Measurements from ENCODE around the gene KIAA1217.

KIAA1217 gene

GRCh38 chr10:24375510-24375909 is 166.6 kb downstream of the KIAA1217 start:
- Histone ChIP-seq H3K4me2 (ENCODE audit: low read depth, low read length, poor library complexity, severe bottlenecking) (no peak overlapping the region), H3K4me3 (ENCODE audit: low read length, poor library complexity, severe bottlenecking) (no peak overlapping the region), H4K20me1 (ENCODE audit: insufficient read depth, low read length, poor library complexity, severe bottlenecking) (no peaks in the 10 kb centered on the region), H3K79me2 (ENCODE audit: insufficient read depth, low read length) (no peaks in the 10 kb centered on the region), H3K9me3 (ENCODE audit: insufficient read depth, low read depth, low read length) (peaks cover 8% of the 10 kb centered on the region; the same call in 1 of the 2 replicates), H3K4me1 (ENCODE audit: insufficient read depth, low read length, poor library complexity, severe bottlenecking) (no peaks in the 10 kb centered on the region), H2AFZ (ENCODE audit: low read length) (no peak overlapping the region), H3F3A (ENCODE audit: low read depth) (no peaks in the 10 kb centered on the region), H3K27me3 (ENCODE audit: insufficient read depth, low read length, poor library complexity, severe bottlenecking) (no peaks in the 10 kb centered on the region), H3K9ac (ENCODE audit: low read depth, low read length, poor library complexity, severe bottlenecking) (no peak overlapping the region), H3K9me2 (replicated peaks; ENCODE audit: low read depth, low read length) (no peaks in the 10 kb centered on the region), H3K36me3 (ENCODE audit: insufficient read depth, low read length) (no peaks in the 10 kb centered on the region)
- TF ChIP-seq EZH2phosphoT487 (IDR thresholded peaks at IDR 0.05; ENCODE audit: borderline replicate concordance): no peak
- TF ChIP-seq, protein P1, sequence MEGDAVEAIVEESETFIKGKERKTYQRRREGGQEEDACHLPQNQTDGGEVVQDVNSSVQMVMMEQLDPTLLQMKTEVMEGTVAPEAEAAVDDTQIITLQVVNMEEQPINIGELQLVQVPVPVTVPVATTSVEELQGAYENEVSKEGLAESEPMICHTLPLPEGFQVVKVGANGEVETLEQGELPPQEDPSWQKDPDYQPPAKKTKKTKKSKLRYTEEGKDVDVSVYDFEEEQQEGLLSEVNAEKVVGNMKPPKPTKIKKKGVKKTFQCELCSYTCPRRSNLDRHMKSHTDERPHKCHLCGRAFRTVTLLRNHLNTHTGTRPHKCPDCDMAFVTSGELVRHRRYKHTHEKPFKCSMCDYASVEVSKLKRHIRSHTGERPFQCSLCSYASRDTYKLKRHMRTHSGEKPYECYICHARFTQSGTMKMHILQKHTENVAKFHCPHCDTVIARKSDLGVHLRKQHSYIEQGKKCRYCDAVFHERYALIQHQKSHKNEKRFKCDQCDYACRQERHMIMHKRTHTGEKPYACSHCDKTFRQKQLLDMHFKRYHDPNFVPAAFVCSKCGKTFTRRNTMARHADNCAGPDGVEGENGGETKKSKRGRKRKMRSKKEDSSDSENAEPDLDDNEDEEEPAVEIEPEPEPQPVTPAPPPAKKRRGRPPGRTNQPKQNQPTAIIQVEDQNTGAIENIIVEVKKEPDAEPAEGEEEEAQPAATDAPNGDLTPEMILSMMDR (conservative IDR thresholded peaks at IDR 0.05; ENCODE audit: low read length): no peak

GRCh38 chr10:24376731-24377130 is 167.8 kb downstream of the KIAA1217 start:
- H3K79me2 ChIP-seq (ENCODE audit: insufficient read depth, low read length): no peaks in the 10 kb centered on the region
- H3K9ac ChIP-seq (ENCODE audit: low read depth, low read length, poor library complexity, severe bottlenecking): no peak overlapping the region
- H3K9me3 ChIP-seq (ENCODE audit: insufficient read depth, low read depth, low read length): peaks cover 6% of the 10 kb centered on the region; the same call in 1 of the 2 replicates
- no peak overlapping the region for H3K4me2 ChIP-seq (ENCODE audit: low read depth, low read length, poor library complexity, severe bottlenecking)
- no peak overlapping the region for H3K4me3 ChIP-seq (ENCODE audit: low read length, poor library complexity, severe bottlenecking)
- H4K20me1 ChIP-seq (ENCODE audit: insufficient read depth, low read length, poor library complexity, severe bottlenecking): no peaks in the 10 kb centered on the region
- no peaks in the 10 kb centered on the region for H3K9me2 ChIP-seq (replicated peaks; ENCODE audit: low read depth, low read length)
- TF ChIP-seq EZH2phosphoT487 (IDR thresholded peaks at IDR 0.05; ENCODE audit: borderline replicate concordance): no peak
- TF ChIP-seq, protein P1 (conservative IDR thresholded peaks at IDR 0.05; ENCODE audit: low read length): no peak
- no peaks in the 10 kb centered on the region for H3K36me3 ChIP-seq (ENCODE audit: insufficient read depth, low read length)
- no peak overlapping the region for H2AFZ ChIP-seq (ENCODE audit: low read length)
- H3K27me3 ChIP-seq (ENCODE audit: insufficient read depth, low read length, poor library complexity, severe bottlenecking): no peaks in the 10 kb centered on the region
- H3F3A ChIP-seq (ENCODE audit: low read depth): no peaks in the 10 kb centered on the region
- H3K4me1 ChIP-seq (ENCODE audit: insufficient read depth, low read length, poor library complexity, severe bottlenecking): peaks cover 3% of the 10 kb centered on the region

- Histone ChIP-seq H3K4me1 (ENCODE audit: insufficient read depth, low read length, poor library complexity, severe bottlenecking) (peaks cover 7% of the 10 kb centered on the region), H3K27me3 (ENCODE audit: insufficient read depth, low read length, poor library complexity, severe bottlenecking) (no peaks in the 10 kb centered on the region), H3K9ac (ENCODE audit: low read depth, low read length, poor library complexity, severe bottlenecking) (no peak overlapping the region), H4K20me1 (ENCODE audit: insufficient read depth, low read length, poor library complexity, severe bottlenecking) (no peaks in the 10 kb centered on the region), H3F3A (ENCODE audit: low read depth) (no peaks in the 10 kb centered on the region), H3K9me3 (ENCODE audit: insufficient read depth, low read depth, low read length) (no peaks in the 10 kb centered on the region), H2AFZ (ENCODE audit: low read length) (no peak overlapping the region), H3K4me2 (ENCODE audit: low read depth, low read length, poor library complexity, severe bottlenecking) (no peak overlapping the region), H3K36me3 (ENCODE audit: insufficient read depth, low read length) (no peaks in the 10 kb centered on the region), H3K79me2 (ENCODE audit: insufficient read depth, low read length) (no peaks in the 10 kb centered on the region), H3K9me2 (replicated peaks; ENCODE audit: low read depth, low read length) (no peaks in the 10 kb centered on the region), H3K4me3 (ENCODE audit: low read length, poor library complexity, severe bottlenecking) (no peak overlapping the region)
- TF ChIP-seq EZH2phosphoT487 (IDR thresholded peaks at IDR 0.05; ENCODE audit: borderline replicate concordance): no peak
- TF ChIP-seq, protein P1 (conservative IDR thresholded peaks at IDR 0.05; ENCODE audit: low read length): no peak
Measured at GRCh38 chr10:24378126-24378920, 169.4 kb downstream of the KIAA1217 start.
